Stimulated activated CD4-positive, alpha-beta T cell treated with anti-CD3 and anti-CD28 coated beads, Interleukin-2, amount 100 ng/mL, for 4 hours (primary cell): ENCODE data around the gene ARID1B.
A peak's percentile ranks its signal among the peaks of the same experiment; 100 is the strongest.

Experiments used
- DNase-seq: peaks from one replicate; pipeline ENCODE4 v3.0.0-alpha.2; 2020; ENCODE audit warnings: low read depth

Gene ARID1B

GRCh38 chr6:156773935-156774852 lies 3.0 kb upstream of the ARID1B start:
- no peak for DNase-seq

GRCh38 chr6:156774863-156775405 lies 2.2 kb upstream of the ARID1B start:
- DNase-seq, result no peak

- DNase-seq, result no peak
These were observed 1.5 kb upstream of the ARID1B start for GRCh38 chr6:156775717-156776116.

GRCh38 chr6:156776470-156776839 lies 723 bp upstream of the ARID1B start:
- no peak for DNase-seq

GRCh38 chr6:156777577-156778453 lies 637 bp downstream of the ARID1B start:
- peak; percentile 44 for DNase-seq

- peak; percentile 22 for DNase-seq
These were observed 1.5 kb downstream of the ARID1B start for GRCh38 chr6:156778454-156779205.

GRCh38 chr6:156779206-156780094 lies 2.3 kb downstream of the ARID1B start:
- peak; percentile 40 for DNase-seq

GRCh38 chr6:156780102-156780641 lies 3.0 kb downstream of the ARID1B start:
- DNase-seq, result peak; percentile 40

GRCh38 chr6:156780962-156781853 lies 4.0 kb downstream of the ARID1B start:
- DNase-seq, result no peak

GRCh38 chr6:156781861-156782631 lies 4.9 kb downstream of the ARID1B start:
- no peak for DNase-seq

- DNase-seq, result no peak
These were observed 5.6 kb downstream of the ARID1B start for GRCh38 chr6:156782691-156783320.

- DNase-seq, result no peak
These were observed 6.8 kb downstream of the ARID1B start for GRCh38 chr6:156783958-156784357.

- DNase-seq, result no peak
These were observed 9.5 kb downstream of the ARID1B start for GRCh38 chr6:156786652-156787051.

GRCh38 chr6:156787569-156788492 lies 10.7 kb downstream of the ARID1B start:
- no peak for DNase-seq

GRCh38 chr6:156789081-156789943 lies 12.1 kb downstream of the ARID1B start:
- no peak for DNase-seq

- DNase-seq, result no peak
These were observed 13.6 kb downstream of the ARID1B start for GRCh38 chr6:156790711-156791319.
